Activated T-cell treated with anti-CD3 and anti-CD28 coated beads for 24 hours (primary cell): ENCODE data around the gene PTTG1.

Experiments
- DNase-seq: peaks from one replicate; pipeline ENCODE4 v3.0.0-alpha.2; 2020; ENCODE audit warnings: low read depth

PTTG1 gene

DNA sequence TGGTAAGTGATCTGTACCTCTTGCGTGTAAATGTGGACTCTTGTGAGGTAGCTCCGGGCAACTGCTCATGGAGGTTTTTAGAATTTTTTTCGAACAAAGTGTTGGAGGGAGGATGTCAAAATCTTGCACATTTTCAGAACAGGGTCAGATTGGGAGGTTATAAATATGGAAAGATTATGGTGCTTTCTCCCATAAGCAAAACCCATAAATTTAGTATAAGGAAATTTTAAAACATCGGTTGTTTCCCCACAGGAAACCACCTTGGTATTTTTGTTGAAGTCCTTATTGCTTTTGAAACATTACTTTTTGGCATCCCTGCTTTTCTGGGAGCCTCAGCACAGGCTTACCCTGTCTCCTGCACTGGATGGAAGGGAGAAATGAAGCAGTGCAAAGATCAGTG, 33.9 kb downstream of the PTTG1 start:
- DNase-seq, result no peak

DNA sequence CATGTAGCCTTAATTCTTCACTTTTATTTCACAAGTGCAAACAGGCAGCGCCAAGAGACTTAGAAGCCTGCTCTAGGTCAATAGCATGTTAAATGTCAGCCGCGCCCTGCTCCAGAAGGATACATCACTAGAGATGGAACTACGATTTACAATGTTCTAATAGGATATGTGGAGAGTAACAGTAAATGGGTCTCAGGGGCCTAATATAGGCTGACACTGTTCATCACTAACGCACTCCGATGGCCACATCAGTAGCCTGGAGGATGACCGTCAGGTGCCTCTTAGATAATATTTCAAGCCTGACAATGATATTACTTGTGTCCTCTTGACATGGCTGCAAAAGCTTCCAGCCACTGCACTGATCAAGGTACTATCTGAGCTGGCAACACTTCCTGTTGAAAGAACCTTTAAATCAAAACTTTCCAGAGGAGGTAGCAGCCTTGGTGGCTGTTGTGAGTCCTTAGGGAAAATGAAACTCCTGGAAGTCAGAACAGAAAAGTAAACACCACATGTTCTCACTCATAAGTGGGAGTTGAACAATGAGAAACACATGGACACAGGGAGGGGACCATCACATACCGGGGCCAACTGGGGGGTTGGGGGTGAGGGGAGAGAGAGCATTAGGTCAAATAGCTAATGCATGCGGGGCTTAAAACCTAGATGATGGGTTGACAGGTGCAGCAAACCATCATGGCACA, 35.0 kb downstream of the PTTG1 start:
- DNase-seq, result no peak

DNA sequence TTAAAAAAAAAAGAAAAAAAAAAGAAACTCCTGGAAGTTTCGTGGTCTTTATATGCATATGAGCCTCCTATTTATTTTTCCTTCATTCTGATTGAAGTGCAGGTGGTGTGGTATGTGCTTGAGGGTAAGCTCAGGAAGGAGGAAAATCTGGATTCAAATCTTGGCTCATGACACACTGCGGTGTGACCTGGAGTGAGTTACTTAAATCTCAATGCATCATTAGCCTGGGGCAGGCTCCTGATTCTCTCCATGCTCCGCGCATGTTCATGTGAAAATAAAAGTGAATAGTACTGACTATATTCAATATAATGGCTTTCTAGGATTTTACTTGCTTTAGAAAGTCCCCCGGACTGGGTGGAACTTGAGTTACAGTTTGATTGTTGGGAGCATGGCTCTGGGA, 35.6 kb downstream of the PTTG1 start:
- no peak for DNase-seq

- no peak for DNase-seq
These were observed 37.4 kb downstream of the PTTG1 start for GRCh38 chr5:160458806-160459800.

- no peak for DNase-seq
These were observed 38.9 kb downstream of the PTTG1 start for GRCh38 chr5:160460377-160461049.

DNA sequence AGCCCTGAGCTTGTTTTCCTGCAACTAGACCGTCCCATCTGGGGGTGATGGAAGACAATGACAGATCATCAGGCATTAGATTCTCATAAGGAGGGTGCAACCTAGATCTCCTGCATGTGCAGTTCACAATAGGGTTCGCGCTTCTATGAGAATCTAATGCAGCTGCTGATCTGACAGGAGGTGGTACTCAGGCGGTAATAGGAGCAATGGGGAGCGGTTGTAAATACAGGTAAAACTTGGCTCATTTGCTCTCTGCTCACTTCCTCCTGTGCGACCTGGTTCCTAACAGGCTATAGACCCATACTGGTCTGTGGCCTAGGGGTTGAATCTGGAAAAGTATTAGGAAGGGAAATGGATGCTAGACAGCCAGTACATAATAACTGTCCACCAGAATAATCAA, 39.7 kb downstream of the PTTG1 start:
- no peak for DNase-seq

- no peak for DNase-seq
These were observed 40.5 kb downstream of the PTTG1 start for GRCh38 chr5:160462167-160462566.

DNA sequence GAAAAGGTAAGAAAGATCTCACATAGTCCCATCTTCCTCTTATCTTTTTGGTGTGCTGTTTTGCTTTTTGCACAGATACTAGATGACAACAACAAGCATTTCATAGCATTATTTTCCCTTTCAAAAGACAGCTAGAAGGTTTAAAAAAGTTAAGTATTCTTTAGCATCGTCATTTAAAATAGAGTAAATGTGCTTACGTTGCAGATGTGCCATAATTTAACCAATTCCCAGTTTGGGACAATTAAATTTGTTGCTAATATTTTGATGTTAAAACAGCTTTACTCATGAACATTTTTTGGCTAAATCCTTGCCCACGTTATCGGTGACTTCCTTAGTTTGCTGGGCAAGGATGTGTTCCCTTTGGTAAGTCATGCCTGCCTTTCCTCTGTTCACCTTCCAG, 41.6 kb downstream of the PTTG1 start:
- no peak for DNase-seq

DNA sequence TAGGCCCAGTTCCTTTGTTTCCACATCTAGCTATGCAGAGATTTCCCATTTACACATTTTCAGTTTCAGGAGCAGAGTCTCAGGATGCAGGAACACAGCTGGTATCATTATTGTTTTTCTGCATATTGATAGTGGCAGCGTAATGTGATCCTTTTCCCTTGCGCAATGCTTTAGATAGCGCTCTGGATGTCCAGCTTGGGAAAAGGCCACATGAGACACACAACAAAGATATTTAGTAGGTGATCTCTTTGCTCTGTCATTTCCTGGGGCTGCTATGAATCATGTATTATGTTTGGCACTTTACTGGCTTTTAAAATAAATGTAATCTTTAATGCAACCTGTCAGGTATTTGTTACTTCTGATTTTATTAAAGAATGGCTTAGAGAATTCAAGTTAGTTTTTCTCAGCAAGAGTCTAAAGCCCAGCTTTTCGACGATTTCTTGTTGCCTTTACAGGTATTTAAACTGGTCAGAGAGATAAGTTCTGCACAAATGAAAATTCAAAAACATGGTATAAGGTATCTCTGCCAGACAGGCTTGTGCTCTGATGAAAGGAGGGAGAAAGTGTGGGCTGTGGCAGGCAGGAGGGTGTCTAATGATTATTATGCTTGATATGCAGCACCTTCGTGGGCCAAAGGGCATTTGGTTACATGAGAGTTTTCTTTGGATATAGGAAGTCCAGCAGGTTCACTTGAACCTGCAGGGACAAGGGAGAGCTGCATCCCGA, 42.2 kb downstream of the PTTG1 start:
- DNase-seq, result no peak

DNA sequence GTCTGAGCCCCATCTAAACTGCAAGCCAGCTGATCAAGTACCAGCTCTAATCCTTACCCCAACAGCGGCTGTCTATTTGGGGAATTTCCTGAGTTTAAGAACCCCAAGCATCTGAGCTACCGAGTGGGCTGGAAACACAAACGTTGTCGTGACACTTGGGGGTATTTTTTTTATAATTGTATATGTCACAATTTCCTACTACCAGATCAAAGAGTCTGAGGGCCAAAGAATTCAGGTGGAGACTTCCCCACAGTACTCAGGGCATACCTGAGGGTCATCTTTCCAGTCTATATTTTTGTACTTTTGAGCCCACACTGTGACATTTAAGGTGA, 42.8 kb downstream of the PTTG1 start:
- no peak for DNase-seq

DNA sequence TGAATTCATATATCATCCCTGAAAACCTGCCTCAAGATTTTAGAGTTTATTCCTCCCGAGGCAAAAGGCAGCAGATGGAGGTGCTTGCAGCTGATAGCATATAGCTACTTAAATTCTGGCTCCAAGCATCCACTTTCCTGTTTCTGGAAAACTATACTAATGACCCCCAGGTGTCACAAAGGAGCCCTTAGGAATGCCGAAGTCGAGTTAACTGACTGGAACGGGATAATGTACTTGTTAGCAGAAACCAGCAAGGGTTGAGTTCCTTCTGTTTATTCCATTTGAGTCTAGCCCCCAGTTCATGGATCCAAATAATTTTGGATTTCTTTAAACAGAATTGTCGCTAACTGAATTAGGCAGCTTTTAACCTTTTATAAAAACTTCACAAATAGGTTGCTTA, 44.5 kb downstream of the PTTG1 start:
- no peak for DNase-seq

GRCh38 chr5:160466889-160467554, 45.4 kb downstream of the PTTG1 start:
- no peak for DNase-seq

- peak; percentile 79 for DNase-seq
These were observed 46.1 kb downstream of the PTTG1 start for GRCh38 chr5:160467555-160468362.

GRCh38 chr5:160468363-160468975, 46.8 kb downstream of the PTTG1 start:
- DNase-seq, result no peak

DNA sequence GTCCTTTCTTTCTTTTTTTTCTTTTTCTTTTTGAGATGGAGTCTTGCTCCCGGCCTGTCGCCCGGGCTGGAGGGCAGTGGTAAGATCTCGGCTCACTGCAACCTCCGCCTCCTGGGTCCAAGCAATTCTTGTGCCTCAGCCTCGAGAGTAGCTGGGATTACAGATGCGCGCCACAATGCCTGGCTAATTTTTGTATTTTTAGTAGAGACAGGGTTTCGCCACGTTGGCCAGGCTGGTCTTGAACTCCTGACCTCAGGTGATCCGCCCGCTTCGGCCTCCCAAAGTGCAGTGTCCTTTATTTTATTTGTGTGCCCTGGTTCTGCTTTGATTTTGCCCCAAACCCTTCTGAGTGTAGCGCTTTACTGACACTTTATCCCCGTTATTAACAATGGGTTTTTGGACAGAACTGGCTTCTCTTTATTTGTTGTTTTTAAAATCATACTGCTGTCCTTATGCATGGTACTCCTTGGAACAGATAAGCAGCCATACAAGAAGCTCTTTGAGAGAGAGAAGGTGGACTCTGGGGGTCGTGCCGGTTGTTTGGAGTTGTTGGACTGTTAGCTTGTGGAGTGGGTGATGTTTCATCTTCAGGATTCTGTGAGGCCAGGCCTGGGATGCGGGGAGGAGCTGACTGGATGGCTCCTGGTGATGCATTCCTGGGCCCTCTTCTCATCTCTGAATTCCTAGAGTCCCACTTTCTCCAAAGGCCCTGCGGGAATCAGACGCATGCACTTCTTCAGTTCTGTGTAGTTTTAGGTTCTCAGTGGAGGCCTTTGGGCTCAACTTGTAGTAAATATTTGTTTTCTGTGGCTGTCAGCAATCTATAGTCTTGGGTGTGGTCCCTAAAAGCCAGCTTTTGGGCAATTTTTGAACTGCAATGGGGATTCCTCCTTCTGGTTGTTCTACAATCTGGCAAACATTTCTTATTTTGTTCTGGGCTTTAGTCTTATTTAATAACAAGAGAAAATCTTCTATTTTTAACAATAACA, 47.8 kb downstream of the PTTG1 start:
- no peak for DNase-seq

DNA sequence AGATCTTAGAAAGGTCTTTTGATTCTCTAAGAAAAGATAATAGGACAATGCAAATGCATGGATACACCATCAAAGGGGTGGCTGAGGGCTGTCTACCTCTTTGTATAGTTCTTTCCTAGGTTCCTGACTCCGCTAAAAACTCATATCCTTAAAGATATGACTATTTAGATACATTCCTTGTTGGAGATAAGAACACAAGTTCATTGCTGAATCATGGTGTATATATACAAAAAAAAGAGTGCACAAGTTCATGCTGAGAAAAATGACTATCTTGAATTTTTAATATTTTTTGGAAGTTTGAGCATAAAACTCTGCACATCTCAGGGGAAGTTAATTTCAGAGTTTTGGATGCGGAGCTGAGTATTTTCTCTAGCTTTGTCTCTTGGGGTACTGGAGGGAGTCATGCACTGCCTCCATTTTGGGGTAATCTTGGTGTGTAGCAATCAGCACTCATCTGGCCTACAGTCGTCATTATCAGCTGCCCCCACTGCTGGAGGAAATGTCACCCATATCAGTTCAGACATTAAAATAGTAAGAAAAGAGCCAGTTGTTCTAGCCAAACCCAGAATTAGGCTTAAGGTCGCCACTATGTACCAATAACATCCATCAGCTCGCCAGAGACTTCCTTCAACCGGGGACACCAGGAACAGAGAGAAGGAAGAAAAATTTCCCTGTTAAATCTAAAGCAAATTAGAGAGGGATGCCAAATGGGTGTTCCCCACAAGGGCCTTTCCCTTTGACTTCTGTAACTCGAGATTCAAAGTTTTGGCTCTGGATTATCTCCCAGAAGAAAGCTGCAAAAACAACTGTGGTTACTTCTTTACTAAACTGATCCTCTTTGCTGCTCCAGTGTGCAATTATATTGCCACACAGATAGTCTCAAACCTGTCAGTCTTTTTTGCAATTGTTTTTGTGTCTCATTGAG, 49.0 kb downstream of the PTTG1 start:
- DNase-seq, result no peak

DNA sequence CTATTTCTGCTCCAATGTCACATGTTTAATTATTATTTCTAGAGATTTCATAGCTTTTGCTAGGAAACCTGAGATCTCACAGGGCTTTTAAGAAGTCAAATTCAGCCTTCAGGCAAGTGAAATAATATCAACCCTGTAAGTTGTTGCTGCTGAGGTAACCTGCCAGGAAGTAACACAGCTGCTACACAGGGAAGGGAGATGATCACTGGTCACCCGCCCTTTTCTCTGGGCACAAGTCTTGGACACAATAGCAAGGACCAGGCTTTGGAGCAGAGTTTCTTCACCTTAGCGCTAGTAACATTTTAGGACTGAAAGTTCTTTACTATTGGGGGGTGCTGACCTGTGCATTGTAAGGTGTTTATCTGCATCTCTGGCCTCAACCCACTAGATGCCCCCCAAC, 50.1 kb downstream of the PTTG1 start:
- DNase-seq, result no peak

DNA sequence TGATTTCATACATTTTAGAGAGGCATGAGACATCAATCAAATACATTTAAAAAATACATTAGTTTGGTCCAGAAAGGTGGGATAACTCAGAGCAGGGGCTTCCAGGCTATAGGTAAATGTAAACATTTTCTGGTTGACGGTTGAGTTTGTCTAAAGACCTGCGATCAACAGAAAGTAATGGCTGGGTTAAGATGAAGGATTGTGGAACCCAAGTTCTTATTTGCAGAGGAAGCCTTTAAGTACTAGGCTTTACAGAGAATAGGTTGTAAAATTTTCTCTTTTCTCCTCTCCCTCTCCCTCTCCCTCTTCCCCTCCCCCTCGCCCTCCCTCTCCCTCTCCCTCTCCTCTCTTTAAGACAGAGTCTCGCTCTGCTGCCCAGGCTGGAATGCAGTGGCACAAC, 50.8 kb downstream of the PTTG1 start:
- no peak for DNase-seq
